H9 (cell line): ENCODE measurements around the gene PPARG. TPM values are rescaled to one million over a fixed set of nuclear protein-coding genes. Genes with fewer than 3 reads are reported as not detected.

ENCODE experiments used
- DNase-seq: peaks from one replicate; pipeline ENCODE4 v3.0.0-alpha.2; 2017
- H2AFZ ChIP-seq: one replicate; pipeline ENCODE4 v1.6.1; 2013; ENCODE audit warnings: mild to moderate bottlenecking, low read length, control low read depth, moderate library complexity
- H2AK5ac ChIP-seq: 2 replicates; pipeline ENCODE4 v1.6.1; 2013; ENCODE audit warnings: low read length, control low read depth, mixed read lengths; ENCODE audit not compliant: insufficient read length
- H2BK120ac ChIP-seq: one replicate; pipeline ENCODE4 v1.6.1; 2013; ENCODE audit warnings: low read depth, mild to moderate bottlenecking, low read length, control low read depth, inconsistent platforms; ENCODE audit not compliant: poor library complexity, severe bottlenecking
- H2BK12ac ChIP-seq: 2 replicates; pipeline ENCODE4 v1.6.1; 2013; ENCODE audit warnings: low read length, control low read depth, mixed read lengths, low read depth; ENCODE audit not compliant: insufficient read length
- H2BK15ac ChIP-seq: 2 replicates; pipeline ENCODE4 v1.6.1; 2013; ENCODE audit warnings: low read depth, low read length, control low read depth
- H2BK20ac ChIP-seq: one replicate; pipeline ENCODE4 v1.6.1; 2013; ENCODE audit warnings: low read depth, mild to moderate bottlenecking, low read length, control low read depth, inconsistent platforms; ENCODE audit not compliant: poor library complexity, severe bottlenecking
- H2BK5ac ChIP-seq: 2 replicates; pipeline ENCODE4 v1.6.1; 2013; ENCODE audit warnings: low read length, control low read depth, mixed read lengths; ENCODE audit not compliant: insufficient read length
- H3K14ac ChIP-seq: 2 replicates; pipeline ENCODE4 v1.6.1; 2013; ENCODE audit warnings: low read length, control low read depth; ENCODE audit not compliant: insufficient read depth
- H3K18ac ChIP-seq: 2 replicates; pipeline ENCODE4 v1.6.1; 2013; ENCODE audit warnings: low read depth, mild to moderate bottlenecking, mixed read lengths, low read length, control low read depth; ENCODE audit not compliant: insufficient read length
- H3K23ac ChIP-seq: 2 replicates; pipeline ENCODE4 v1.6.1; 2013; ENCODE audit warnings: low read length, control low read depth, mixed read lengths, low read depth; ENCODE audit not compliant: insufficient read length
- H3K23me2 ChIP-seq: 2 replicates; pipeline ENCODE4 v1.6.1; 2013; ENCODE audit warnings: low read depth, mild to moderate bottlenecking, mixed read lengths, low read length, control low read depth; ENCODE audit not compliant: insufficient read length, poor library complexity, severe bottlenecking
- H3K27ac ChIP-seq: 2 replicates; pipeline ENCODE4 v1.5.1; 2013; ENCODE audit warnings: low read length, control low read depth, mixed read lengths, low read depth; ENCODE audit not compliant: insufficient read length
- H3K27me3 ChIP-seq: 2 replicates; pipeline ENCODE4 v1.6.1; 2013; ENCODE audit warnings: low read length, control low read depth, inconsistent platforms; ENCODE audit not compliant: insufficient read depth
- H3K4ac ChIP-seq: 2 replicates; pipeline ENCODE4 v1.6.1; 2013; ENCODE audit warnings: low read depth, mild to moderate bottlenecking, control low read depth, inconsistent platforms, low read length, moderate library complexity
- H3K4me1 ChIP-seq: 2 replicates; pipeline ENCODE4 v1.6.1; 2013; ENCODE audit warnings: low read length, control low read depth, inconsistent platforms; ENCODE audit not compliant: insufficient read depth
- H3K4me2 ChIP-seq: 2 replicates; pipeline ENCODE4 v1.6.1; 2013; ENCODE audit warnings: low read length, control low read depth, mixed read lengths; ENCODE audit not compliant: insufficient read length, insufficient read depth
- H3K56ac ChIP-seq: 2 replicates; pipeline ENCODE4 v1.6.1; 2013; ENCODE audit warnings: low read depth, mild to moderate bottlenecking, mixed read lengths, low read length, control low read depth; ENCODE audit not compliant: insufficient read length
- H3K79me1 ChIP-seq: 2 replicates; pipeline ENCODE4 v1.6.1; 2013; ENCODE audit warnings: low read depth, mild to moderate bottlenecking, moderate library complexity, low read length, control low read depth, inconsistent platforms; ENCODE audit not compliant: insufficient read depth, poor library complexity, severe bottlenecking
- H3K79me2 ChIP-seq: 2 replicates; pipeline ENCODE4 v1.6.1; 2013; ENCODE audit warnings: low read length, control low read depth, inconsistent platforms; ENCODE audit not compliant: insufficient read depth
- H3K9ac ChIP-seq: 2 replicates; pipeline ENCODE4 v1.6.1; 2013; ENCODE audit warnings: low read length, control low read depth, mixed read lengths; ENCODE audit not compliant: insufficient read length; ENCODE audit errors: extremely low read depth
- H3K9me3 ChIP-seq: one replicate; pipeline ENCODE4 v1.6.1; 2013; ENCODE audit warnings: low read depth, low read length, inconsistent platforms; ENCODE audit not compliant: control insufficient read depth
- H3T11ph ChIP-seq: one replicate; pipeline ENCODE4 v1.6.1; 2013; ENCODE audit warnings: mild to moderate bottlenecking, low read length, control low read depth, inconsistent platforms
- H4K20me1 ChIP-seq: one replicate; pipeline ENCODE4 v1.6.1; 2013; ENCODE audit not compliant: control insufficient read depth, insufficient read length, insufficient read depth
- H4K5ac ChIP-seq: 2 replicates; pipeline ENCODE4 v1.6.1; 2013; ENCODE audit warnings: low read depth, mild to moderate bottlenecking, mixed read lengths, low read length, control low read depth; ENCODE audit not compliant: insufficient read length
- H4K8ac ChIP-seq: replicated peaks from 2 replicates; pipeline ENCODE4 v1.6.1; 2013; ENCODE audit warnings: low read length, control low read depth, mixed read lengths, low read depth; ENCODE audit not compliant: insufficient read length
- H4K91ac ChIP-seq: 2 replicates; pipeline ENCODE4 v1.6.1; 2013; ENCODE audit warnings: low read depth, mild to moderate bottlenecking, moderate library complexity, mixed read lengths, low read length, control low read depth; ENCODE audit not compliant: insufficient read length
- H3K27ac Mint-ChIP-seq, 3 experiments: 2 replicates in 2 of 3; 3 replicates in 1 of 3; pipeline ENCODE4 v1.8.0; 2020 to 2021; ENCODE audit warnings: mixed read lengths in 3 of 3, mild to moderate bottlenecking in 1 of 3, moderate library complexity in 1 of 3
- H3K27me3 Mint-ChIP-seq: 2 replicates; pipeline ENCODE4 v1.8.0; 2021; ENCODE audit warnings: low read depth, mild to moderate bottlenecking, moderate library complexity, mixed read lengths
- H3K36me3 Mint-ChIP-seq, 3 experiments: 2 replicates in 2 of 3; 3 replicates in 1 of 3; pipeline ENCODE4 v1.8.0; 2020 to 2021; ENCODE audit warnings: low read depth in 3 of 3, mixed read lengths in 3 of 3; ENCODE audit not compliant: insufficient read depth in 1 of 3
- H3K4me1 Mint-ChIP-seq, 2 experiments: 2 replicates each; pipeline ENCODE4 v1.8.0; 2020; ENCODE audit warnings: mixed read lengths in 2 of 2
- H3K4me3 Mint-ChIP-seq, 2 experiments: 2 replicates in 1 of 2; 3 replicates in 1 of 2; pipeline ENCODE4 v1.8.0; 2020 to 2021; ENCODE audit warnings: mild to moderate bottlenecking in 2 of 2, mixed read lengths in 2 of 2, moderate library complexity in 1 of 2
- H3K9me3 Mint-ChIP-seq, 2 experiments: 2 replicates in 1 of 2; 3 replicates in 1 of 2; pipeline ENCODE4 v1.8.0; 2020; ENCODE audit warnings: mild to moderate bottlenecking in 2 of 2, mixed read lengths in 2 of 2, moderate library complexity in 1 of 2
- WGBS: extraction: QIAGEN DNeasy Blood & Tissue Kit; methylation state at CpG from one replicate; pipeline ENCODE4 v1.1.7; 2013; ENCODE audit warnings: missing lambda C conversion rate, low lambda C conversion rate, mixed read lengths; ENCODE audit not compliant: insufficient read length; ENCODE audit errors: extremely low coverage; 5-methylcytosine and 5-hydroxymethylcytosine counted together
- total RNA-seq: library from RNA; stranded (reverse); gene quantifications from 2 replicates; pipeline ENCODE4 v1.2.1, GENCODE V29; 2021
- TF ChIP-seq, protein P1 (sequence below): fragments of 200-600 bp; sonication (generic); conservative IDR thresholded peaks from 3 replicates; pipeline ENCODE4 v1.8.0; 2021; ENCODE audit warnings: antibody characterized with exemption, mild to moderate bottlenecking

PPARG gene
- total RNA-seq, 1 experiment from 2014 or later, result 0.42 TPM

DNA sequence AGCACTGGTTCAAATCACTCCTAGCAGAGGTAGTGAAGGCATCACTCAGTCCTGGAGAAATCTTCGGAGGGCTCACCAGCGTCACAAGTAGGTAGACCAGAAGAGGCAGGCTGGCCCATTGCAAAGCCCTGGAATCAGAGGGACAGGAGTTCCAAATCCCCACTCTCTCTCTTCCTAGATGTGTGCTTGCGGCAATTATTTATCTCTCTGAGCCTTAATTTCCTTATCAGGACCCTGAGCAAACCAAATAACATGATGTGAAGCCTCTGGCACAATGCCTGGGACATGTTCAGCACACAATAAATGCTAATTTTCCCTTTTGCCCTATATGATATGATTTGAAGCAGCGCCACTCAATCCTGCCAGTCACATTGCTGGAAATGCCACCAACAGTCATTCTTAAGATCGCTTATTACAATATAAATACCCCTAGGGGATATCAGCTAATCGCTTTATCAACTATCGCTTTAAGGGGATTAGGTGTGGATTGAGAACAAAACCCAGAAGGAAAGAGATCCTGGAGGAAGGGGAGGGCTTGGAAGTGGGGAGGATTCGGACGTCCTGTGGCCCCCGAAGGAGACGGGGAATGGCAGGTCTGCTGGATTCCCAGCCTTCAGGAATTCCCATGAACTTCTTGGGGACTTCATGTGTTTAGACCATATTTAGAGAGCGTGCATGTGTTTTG, 135.9 kb downstream of the PPARG start:
- no CpG with 5 or more reads among the region's 12 CpGs for WGBS
- Histone ChIP-seq H2BK5ac (no peak overlapping the region), H3K27me3 (no peaks in the 10 kb centered on the region), H2BK12ac (no peak overlapping the region), H3K56ac (no peak overlapping the region), H3K27ac (no peak overlapping the region), H3T11ph (no peak overlapping the region), H2BK20ac (no peak overlapping the region), H3K9me3 (no peaks in the 10 kb centered on the region), H3K4me1 (peaks cover 5% of the 10 kb centered on the region), H3K23ac (no peak overlapping the region), H3K79me1 (no peaks in the 10 kb centered on the region), H4K91ac (no peak overlapping the region), H3K4me2 (no peak overlapping the region), H4K8ac (no peak overlapping the region), H2BK15ac (no peak overlapping the region), H3K18ac (no peak overlapping the region), H3K4ac (no peak overlapping the region), H3K14ac (no peak overlapping the region), H4K5ac (no peak overlapping the region), H3K23me2 (no peaks in the 10 kb centered on the region), H2AK5ac (no peak overlapping the region), H4K20me1 (no peaks in the 10 kb centered on the region), H3K79me2 (no peaks in the 10 kb centered on the region), H2AFZ (peak overlapping the region; percentile 57), H3K9ac (no peak overlapping the region), H2BK120ac (no peak overlapping the region)
- no peak overlapping the region for H3K4me3 Mint-ChIP-seq
- H3K4me1 Mint-ChIP-seq, result peaks cover 34 to 36% of the 10 kb centered on the region in 2 experiments
- 0 out of 7 replicates have a peak, but pooled peaks cover 0 to 1% (median 0%) of the 10 kb centered on the region in 3 experiments for H3K36me3 Mint-ChIP-seq
- peaks cover 5% of the 10 kb centered on the region for H3K27me3 Mint-ChIP-seq
- peak overlapping the region in 1 of 3 experiments; percentile 84; a peak in 2 of 7 replicates for H3K27ac Mint-ChIP-seq
- H3K9me3 Mint-ChIP-seq, result no peaks in the 10 kb centered on the region
- no peak for DNase-seq
- TF ChIP-seq, protein P1, sequence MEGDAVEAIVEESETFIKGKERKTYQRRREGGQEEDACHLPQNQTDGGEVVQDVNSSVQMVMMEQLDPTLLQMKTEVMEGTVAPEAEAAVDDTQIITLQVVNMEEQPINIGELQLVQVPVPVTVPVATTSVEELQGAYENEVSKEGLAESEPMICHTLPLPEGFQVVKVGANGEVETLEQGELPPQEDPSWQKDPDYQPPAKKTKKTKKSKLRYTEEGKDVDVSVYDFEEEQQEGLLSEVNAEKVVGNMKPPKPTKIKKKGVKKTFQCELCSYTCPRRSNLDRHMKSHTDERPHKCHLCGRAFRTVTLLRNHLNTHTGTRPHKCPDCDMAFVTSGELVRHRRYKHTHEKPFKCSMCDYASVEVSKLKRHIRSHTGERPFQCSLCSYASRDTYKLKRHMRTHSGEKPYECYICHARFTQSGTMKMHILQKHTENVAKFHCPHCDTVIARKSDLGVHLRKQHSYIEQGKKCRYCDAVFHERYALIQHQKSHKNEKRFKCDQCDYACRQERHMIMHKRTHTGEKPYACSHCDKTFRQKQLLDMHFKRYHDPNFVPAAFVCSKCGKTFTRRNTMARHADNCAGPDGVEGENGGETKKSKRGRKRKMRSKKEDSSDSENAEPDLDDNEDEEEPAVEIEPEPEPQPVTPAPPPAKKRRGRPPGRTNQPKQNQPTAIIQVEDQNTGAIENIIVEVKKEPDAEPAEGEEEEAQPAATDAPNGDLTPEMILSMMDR, result no peak
